ENCODE data around the gene TAF4B.

TAF4B gene

GRCh38 chr18:26394047-26394654 lies 167.9 kb downstream of the TAF4B start:
- DNase-seq = no peak

- DNase-seq = no peak
Measured at GRCh38 chr18:26397019-26397418, 170.8 kb downstream of the TAF4B start.

- DNase-seq = no peak
Measured at GRCh38 chr18:26403491-26403890, 177.2 kb downstream of the TAF4B start.

- DNase-seq = peak; percentile 70
Measured at GRCh38 chr18:26405190-26405801, 179.1 kb downstream of the TAF4B start.

GRCh38 chr18:26406324-26406723 lies 180.1 kb downstream of the TAF4B start:
- no peak for DNase-seq

GRCh38 chr18:26406854-26407517 lies 180.7 kb downstream of the TAF4B start:
- no peak for DNase-seq

GRCh38 chr18:26407736-26408601 lies 181.7 kb downstream of the TAF4B start:
- no peak for DNase-seq

GRCh38 chr18:26409091-26409490 lies 182.8 kb downstream of the TAF4B start:
- no peak for DNase-seq

GRCh38 chr18:26414901-26415440 lies 188.7 kb downstream of the TAF4B start:
- DNase-seq = no peak

GRCh38 chr18:26415631-26416030 lies 189.4 kb downstream of the TAF4B start:
- DNase-seq = no peak

- DNase-seq = no peak
Measured at GRCh38 chr18:26416652-26417150, 190.5 kb downstream of the TAF4B start.

- no peak for DNase-seq
Measured at GRCh38 chr18:26417190-26417589, 190.9 kb downstream of the TAF4B start.

GRCh38 chr18:26418225-26418624 lies 192.0 kb downstream of the TAF4B start:
- DNase-seq = no peak

- no peak for DNase-seq
Measured at GRCh38 chr18:26419746-26420145, 193.5 kb downstream of the TAF4B start.

GRCh38 chr18:26421503-26421902 lies 195.3 kb downstream of the TAF4B start:
- no peak for DNase-seq

GRCh38 chr18:26421931-26422330 lies 195.7 kb downstream of the TAF4B start:
- DNase-seq = no peak

- no peak for DNase-seq
Measured at GRCh38 chr18:26422472-26423162, 196.4 kb downstream of the TAF4B start.

- DNase-seq = no peak
Measured at GRCh38 chr18:26424428-26425147, 198.3 kb downstream of the TAF4B start.

- DNase-seq = no peak
Measured at GRCh38 chr18:26425148-26425531, 198.9 kb downstream of the TAF4B start.

- peak; percentile 57 for DNase-seq
Measured at GRCh38 chr18:26429535-26430226, 203.4 kb downstream of the TAF4B start.
